Liver (tissue), 3 donors: ENCODE results near the gene DEPDC5.

ENCODE experiments used
- JUND ChIP-seq, 2 donors: IDR thresholded peaks; 2 replicates each; pipeline ENCODE4 v1.6.1; 2016; ENCODE audit warnings: antibody characterized with exemption in 2 of 2
- NR2F2 ChIP-seq: IDR thresholded peaks from 2 replicates; pipeline ENCODE4 v1.6.1; 2016; ENCODE audit warnings: antibody characterized with exemption
- RAD21 ChIP-seq, 2 donors: IDR thresholded peaks; 2 replicates each; pipeline ENCODE4 v1.6.1; 2016; ENCODE audit warnings: antibody characterized with exemption in 2 of 2, mild to moderate bottlenecking in 2 of 2
- SP1 ChIP-seq: IDR thresholded peaks from 2 replicates; pipeline ENCODE4 v1.6.1; 2018; ENCODE audit warnings: antibody characterized with exemption, mild to moderate bottlenecking
- TF ChIP-seq, protein P1 (sequence below): fragments of 150-350 bp; IDR thresholded peaks from 2 replicates; pipeline ENCODE4 v1.5.1; 2017; ENCODE audit warnings: improper control_type of control experiment, low read depth, low read length; ENCODE audit not compliant: missing input control
- TF ChIP-seq, protein P2 (sequence below): IDR thresholded peaks from 2 replicates; pipeline ENCODE4 v1.6.1; 2016; ENCODE audit warnings: antibody characterized with exemption, mild to moderate bottlenecking
- donor health status: healthy.
- donor health status: healthy.

DNA sequence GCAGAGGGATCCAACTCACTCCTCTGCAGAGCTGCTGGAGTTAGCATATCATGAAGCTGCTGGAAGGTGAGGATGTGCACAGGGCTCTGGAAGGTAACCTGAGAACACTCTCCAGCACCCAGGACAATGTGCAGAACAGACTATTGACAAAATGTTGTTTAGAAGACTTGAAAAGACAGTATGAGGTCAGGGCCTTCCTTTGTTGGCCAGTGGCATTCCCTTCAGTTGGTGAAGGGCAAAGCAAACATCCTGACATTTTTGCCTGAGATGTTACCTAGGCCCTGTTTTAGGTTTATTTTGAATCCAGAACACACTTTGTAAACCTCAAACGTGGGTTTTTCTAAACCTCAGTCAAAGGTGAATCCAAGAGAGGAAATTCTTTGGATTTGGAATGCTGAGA is 67.8 kb downstream of the DEPDC5 start:
- TF ChIP-seq, protein P1, sequence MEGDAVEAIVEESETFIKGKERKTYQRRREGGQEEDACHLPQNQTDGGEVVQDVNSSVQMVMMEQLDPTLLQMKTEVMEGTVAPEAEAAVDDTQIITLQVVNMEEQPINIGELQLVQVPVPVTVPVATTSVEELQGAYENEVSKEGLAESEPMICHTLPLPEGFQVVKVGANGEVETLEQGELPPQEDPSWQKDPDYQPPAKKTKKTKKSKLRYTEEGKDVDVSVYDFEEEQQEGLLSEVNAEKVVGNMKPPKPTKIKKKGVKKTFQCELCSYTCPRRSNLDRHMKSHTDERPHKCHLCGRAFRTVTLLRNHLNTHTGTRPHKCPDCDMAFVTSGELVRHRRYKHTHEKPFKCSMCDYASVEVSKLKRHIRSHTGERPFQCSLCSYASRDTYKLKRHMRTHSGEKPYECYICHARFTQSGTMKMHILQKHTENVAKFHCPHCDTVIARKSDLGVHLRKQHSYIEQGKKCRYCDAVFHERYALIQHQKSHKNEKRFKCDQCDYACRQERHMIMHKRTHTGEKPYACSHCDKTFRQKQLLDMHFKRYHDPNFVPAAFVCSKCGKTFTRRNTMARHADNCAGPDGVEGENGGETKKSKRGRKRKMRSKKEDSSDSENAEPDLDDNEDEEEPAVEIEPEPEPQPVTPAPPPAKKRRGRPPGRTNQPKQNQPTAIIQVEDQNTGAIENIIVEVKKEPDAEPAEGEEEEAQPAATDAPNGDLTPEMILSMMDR, result no peak
- TF ChIP-seq RAD21 (IDR thresholded peaks at IDR 0.05) (no peak), JUND (IDR thresholded peaks at IDR 0.05) (no peak), SP1 (no peak), NR2F2 (no peak)
- TF ChIP-seq, protein P2, sequence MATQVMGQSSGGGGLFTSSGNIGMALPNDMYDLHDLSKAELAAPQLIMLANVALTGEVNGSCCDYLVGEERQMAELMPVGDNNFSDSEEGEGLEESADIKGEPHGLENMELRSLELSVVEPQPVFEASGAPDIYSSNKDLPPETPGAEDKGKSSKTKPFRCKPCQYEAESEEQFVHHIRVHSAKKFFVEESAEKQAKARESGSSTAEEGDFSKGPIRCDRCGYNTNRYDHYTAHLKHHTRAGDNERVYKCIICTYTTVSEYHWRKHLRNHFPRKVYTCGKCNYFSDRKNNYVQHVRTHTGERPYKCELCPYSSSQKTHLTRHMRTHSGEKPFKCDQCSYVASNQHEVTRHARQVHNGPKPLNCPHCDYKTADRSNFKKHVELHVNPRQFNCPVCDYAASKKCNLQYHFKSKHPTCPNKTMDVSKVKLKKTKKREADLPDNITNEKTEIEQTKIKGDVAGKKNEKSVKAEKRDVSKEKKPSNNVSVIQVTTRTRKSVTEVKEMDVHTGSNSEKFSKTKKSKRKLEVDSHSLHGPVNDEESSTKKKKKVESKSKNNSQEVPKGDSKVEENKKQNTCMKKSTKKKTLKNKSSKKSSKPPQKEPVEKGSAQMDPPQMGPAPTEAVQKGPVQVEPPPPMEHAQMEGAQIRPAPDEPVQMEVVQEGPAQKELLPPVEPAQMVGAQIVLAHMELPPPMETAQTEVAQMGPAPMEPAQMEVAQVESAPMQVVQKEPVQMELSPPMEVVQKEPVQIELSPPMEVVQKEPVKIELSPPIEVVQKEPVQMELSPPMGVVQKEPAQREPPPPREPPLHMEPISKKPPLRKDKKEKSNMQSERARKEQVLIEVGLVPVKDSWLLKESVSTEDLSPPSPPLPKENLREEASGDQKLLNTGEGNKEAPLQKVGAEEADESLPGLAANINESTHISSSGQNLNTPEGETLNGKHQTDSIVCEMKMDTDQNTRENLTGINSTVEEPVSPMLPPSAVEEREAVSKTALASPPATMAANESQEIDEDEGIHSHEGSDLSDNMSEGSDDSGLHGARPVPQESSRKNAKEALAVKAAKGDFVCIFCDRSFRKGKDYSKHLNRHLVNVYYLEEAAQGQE, result no peak
